ENCODE measurements around the gene HPS4.

HPS4 gene

DNA sequence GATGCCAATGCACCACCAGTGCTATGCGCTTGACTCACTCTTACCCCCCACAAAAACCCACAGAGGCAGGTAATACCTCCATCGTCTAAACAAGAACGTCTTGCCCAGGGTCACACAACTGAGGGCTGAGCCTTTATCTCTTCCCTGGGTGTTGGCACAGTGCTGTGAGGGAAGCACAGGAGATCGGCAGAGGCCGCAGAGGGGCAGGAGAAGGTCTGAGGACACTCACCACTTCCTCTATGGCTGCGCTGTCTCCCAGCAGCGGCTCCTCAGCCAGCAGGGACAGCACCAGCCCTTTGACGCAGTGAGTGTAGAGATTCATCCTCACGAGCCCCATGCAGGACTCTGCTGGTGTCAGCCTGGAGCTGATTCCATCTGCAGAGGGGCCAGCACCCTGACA is 19.9 kb downstream of the HPS4 start:
- DNase-seq, result no peak

DNA sequence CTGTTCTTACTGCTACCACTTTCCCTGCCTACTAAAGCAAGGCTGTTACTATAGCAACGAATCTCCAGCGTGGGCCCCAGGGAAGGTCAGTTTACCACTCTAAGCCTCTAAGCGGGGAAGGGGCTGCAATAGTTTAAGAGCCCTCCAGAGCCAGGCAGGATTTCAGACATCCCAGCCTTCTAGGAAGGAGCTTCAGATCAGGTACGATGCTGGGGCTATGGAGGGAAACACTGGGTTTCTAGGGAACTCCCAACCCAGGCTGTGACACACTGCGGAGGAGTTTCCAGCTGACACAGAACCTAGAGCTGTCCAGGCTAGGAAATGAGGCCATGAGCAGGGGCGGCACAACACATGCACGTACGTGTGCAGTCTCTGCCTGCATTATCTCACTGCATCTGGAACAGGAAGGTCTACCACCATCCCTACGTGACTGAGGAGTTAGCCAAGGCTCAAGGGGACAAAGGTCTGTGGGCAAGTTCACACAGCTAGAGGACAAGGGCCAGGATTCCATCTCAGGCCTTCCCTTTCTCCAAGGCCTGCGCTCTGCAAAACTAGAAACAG is 20.4 kb downstream of the HPS4 start:
- no peak for DNase-seq

GRCh38 chr22:26462641-26463040 is 20.9 kb downstream of the HPS4 start:
- no peak for DNase-seq

- DNase-seq, result no peak
Observed at GRCh38 chr22:26462051-26462450, 21.5 kb downstream of the HPS4 start.

GRCh38 chr22:26461188-26461810 is 22.3 kb downstream of the HPS4 start:
- DNase-seq, result no peak

DNA sequence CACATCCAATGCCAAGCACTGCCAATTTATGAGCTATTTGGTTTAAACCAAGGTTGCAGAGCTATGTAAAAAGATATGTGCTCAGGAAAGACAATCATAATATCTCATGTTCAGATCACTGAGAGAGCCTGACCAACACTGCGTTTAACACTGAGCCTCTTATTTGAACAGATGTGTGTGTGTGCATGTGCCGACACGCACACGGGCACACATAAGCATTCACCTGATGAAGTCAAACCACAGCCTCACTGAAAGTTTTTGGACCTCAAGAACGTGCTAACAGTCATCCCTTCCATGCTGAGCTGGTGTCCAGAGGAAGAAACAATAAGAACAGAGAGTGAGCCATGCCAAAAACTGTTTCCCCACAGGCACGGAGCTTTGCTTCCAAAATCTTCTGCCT is 23.4 kb downstream of the HPS4 start:
- DNase-seq, result no peak

DNA sequence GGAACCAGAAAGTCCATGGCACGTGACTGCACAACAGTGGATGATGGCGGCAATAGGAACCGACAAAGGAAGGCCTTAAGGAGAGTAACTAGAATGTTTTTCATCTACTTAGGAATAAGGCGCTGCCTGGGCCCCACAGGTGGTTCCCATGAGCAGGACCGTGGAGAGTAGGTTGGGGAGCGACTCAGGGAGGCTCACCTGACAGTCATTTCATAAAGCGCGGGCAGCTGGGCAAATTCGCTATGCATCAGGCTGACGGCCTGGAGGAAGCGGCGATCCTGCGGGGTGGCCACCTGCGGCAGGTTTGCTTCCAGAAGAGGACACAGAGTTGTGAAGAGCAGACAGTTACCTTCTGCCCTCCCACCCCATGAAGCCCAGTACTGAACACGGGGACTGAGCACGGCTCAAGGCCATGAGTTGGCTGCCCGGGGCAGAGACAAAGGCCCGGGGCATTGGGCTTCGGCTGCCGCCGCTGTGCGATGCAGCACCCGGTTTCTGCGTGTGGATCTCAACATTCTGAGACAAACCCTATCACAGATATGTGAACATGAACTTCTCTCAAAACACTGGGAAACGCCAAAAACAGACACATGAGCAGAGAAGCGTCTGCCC is 25.8 kb downstream of the HPS4 start:
- no peak for DNase-seq

GRCh38 chr22:26453812-26454500 is 29.6 kb downstream of the HPS4 start:
- DNase-seq, result no peak

GRCh38 chr22:26453216-26453615 is 30.4 kb downstream of the HPS4 start:
- no peak for DNase-seq

GRCh38 chr22:26452236-26453016 is 31.2 kb downstream of the HPS4 start:
- no peak for DNase-seq

GRCh38 chr22:26450453-26451185 is 33.0 kb downstream of the HPS4 start:
- DNase-seq, result no peak

GRCh38 chr22:26448941-26449340 is 34.6 kb downstream of the HPS4 start:
- DNase-seq, result no peak

GRCh38 chr22:26448334-26448733 is 35.2 kb downstream of the HPS4 start:
- DNase-seq, result no peak

DNA sequence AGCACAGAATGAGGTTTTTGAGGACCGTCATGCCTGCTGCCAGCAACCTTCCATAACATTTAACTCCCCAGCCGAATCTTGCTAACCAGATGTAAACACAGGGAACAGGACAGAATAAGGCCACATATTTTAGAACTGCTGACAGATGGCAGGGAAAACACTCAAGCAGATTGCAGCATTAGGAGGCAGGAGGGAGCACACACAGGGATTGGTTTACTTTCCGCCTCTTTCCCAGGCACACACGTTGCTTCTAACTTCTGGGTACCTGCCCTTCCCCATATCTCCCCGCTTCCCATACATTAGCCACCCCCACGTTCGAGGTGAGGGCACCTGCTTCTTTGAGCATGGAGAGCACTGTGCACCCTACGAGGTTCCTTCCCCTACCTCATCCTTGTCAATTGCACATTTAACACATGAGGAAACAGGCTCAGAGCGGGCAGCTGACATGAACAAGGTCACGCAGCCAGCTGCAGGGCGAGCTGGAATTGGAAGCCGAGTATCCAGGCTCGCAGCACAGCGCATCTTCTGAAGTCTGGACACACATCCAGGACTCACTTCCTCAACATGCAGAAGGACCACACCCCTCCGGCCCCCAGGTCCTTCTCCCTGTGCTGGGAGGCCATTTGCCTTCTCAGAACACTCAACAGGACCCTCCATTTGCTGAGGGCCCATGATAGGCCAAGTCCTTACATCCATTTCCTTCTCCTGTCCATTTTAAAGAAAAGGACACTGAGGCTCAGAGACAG is 35.8 kb downstream of the HPS4 start:
- DNase-seq, result no peak

DNA sequence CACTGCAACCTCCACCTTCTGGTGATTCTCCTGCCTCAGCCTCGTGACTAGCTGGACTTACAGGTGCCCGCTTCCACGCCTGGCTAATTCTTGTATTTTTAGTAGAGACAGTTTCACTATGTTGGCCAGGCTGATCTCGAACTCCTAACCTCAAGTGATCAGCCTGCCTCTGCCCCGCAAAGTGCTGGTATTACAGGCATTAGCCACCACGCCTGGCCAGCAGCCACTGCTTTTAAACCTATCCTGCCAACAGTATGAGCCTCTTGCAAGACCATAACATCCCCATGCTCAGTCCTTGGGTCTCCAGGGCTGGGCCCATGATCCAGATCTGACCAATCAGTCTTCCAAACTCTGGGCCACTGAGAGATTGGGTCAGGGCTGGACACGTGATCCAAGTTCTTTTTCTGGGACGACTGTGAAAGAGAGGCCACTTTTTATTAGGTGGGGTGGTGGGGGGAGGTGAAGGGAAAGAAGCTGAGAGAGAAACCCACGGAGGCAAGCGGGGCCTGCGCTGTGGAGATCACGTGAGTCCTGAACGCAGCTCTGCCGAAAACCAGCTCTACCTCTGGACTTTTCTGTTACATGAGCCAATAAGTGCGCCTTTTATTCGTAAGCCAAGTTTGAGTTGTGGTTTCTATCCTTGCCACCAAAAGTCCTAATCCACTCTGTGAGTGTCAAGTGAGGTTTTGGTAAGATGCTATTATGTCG is 36.6 kb downstream of the HPS4 start:
- no peak for DNase-seq

DNA sequence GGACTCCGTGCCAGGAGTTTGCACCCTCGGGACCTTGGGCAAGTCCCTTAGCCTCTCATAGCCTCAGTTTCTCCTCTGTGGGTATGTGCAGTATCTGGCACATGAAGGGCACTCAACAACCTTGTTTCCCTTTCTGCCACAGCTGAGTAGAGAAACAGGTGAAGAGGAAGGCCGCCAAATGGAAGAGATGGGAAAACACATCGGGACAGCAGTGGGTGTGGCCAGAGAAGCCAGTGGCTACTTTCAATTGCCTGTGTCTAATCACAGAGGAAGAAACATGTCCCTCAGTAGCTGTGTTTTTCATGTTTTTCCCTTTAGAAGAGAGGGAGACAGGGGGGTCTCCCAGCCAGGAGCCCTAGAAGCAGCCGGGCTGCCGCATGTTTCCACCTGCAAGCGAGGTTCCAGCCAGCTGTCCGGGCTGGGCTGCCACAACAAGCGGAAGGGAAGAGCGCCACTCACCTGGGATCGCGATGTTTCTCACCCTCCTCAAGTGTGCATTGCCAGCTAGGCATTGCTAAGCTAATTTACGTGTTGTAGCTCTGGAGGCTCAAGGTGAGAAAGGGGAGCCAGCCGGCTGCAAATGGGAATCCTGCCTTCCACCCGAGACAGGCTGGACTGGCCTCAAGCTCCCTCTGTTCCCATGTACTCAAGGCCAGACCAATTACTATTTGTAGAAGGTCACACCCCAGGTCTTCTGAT is 37.9 kb downstream of the HPS4 start:
- no peak for DNase-seq

- no peak for DNase-seq
Observed at GRCh38 chr22:26444777-26445176, 38.8 kb downstream of the HPS4 start.

DNA sequence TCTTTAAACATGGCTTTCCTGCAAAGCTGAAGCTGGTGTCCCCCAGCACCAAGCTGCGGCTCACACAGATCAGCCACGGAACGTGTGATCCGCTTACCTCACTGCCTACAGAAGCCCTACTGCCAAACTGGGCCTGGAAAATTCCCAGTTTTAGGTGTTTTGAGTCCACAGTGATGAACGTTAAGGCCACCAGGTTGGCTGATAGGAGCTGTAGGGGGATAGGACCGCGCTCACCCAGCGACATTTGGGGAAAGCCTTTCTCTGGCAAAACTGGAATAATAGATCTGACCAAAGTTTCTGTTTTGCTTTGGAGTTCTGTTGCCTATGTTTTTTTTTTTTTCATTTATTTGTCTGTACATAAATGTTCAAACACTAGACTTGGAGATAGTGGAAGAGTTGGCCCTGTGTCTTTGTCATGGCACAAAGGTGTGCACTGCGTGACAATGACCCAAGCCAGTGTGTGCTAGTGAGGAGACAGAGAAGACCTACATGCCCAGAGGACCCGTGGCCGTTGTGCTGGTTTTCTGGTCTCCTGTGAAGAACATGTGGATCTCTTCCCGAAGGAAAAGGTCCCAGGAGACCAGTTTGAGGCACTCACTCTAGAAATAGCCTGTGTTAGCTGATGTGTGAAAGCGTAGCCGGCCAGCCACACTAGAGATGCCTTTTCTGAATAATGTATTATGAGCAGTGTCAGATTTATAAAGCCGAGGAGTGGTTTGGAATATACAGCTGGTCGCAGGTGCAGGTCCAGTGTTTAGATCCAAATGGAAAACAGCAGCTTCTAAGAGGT is 39.5 kb downstream of the HPS4 start:
- DNase-seq, result no peak

- DNase-seq, result no peak
Observed at GRCh38 chr22:26442086-26442756, 41.4 kb downstream of the HPS4 start.
